Measurements from ENCODE around the gene ZNF264.

Gene ZNF264

GRCh38 chr19:57191141-57192076 is at the start of gene ZNF264:
Gene ZNF264, plus strand, starts transcription at chr19:57191500. Its CDS starts 414 bp downstream, at chr19:57191914.
- in situ Hi-C loops (cut with HindIII; ENCODE audit: low sequenced_read_pairs): no loop called here
- no peak for TF ChIP-seq CTCF (IDR thresholded peaks at IDR 0.05; ENCODE audit: low read depth, low read length, missing control alignments)
- H3K4me3 ChIP-seq (ENCODE audit: low read depth, low read length): peak within 1 kb of the TSS; percentile 93
- peak; percentile 73 for DNase-seq (ENCODE audit: low read depth)

GRCh38 chr19:57141699-57142098 is 49.6 kb upstream of the ZNF264 start:
- no peak overlapping the region for H3K4me3 ChIP-seq (ENCODE audit: low read depth, low read length)
- no peak for TF ChIP-seq CTCF (IDR thresholded peaks at IDR 0.05; ENCODE audit: low read depth, low read length, missing control alignments)
- DNase-seq (ENCODE audit: low read depth): no peak
- in situ Hi-C loops (cut with HindIII; ENCODE audit: low sequenced_read_pairs): no loop called here

- no peak for DNase-seq (ENCODE audit: low read depth)
- in situ Hi-C loops (cut with HindIII; ENCODE audit: low sequenced_read_pairs): no loop called here
- TF ChIP-seq CTCF (IDR thresholded peaks at IDR 0.05; ENCODE audit: low read depth, low read length, missing control alignments): no peak
Measured at GRCh38 chr19:57152921-57153320, 38.4 kb upstream of the ZNF264 start.

GRCh38 chr19:57161985-57162539 is 29.2 kb upstream of the ZNF264 start:
- in situ Hi-C loops (cut with HindIII; ENCODE audit: low sequenced_read_pairs): no loop called here
- H3K4me3 ChIP-seq (ENCODE audit: low read depth, low read length): no peak overlapping the region
- TF ChIP-seq CTCF (IDR thresholded peaks at IDR 0.05; ENCODE audit: low read depth, low read length, missing control alignments): no peak
- no peak for DNase-seq (ENCODE audit: low read depth)

More at GRCh38 chr19:57152921-57153320, 38.4 kb upstream of the ZNF264 start:
- no peak overlapping the region for H3K4me3 ChIP-seq (ENCODE audit: low read depth, low read length)

- no peak overlapping the region for H3K4me3 ChIP-seq (ENCODE audit: low read depth, low read length)
- no peak for TF ChIP-seq CTCF (IDR thresholded peaks at IDR 0.05; ENCODE audit: low read depth, low read length, missing control alignments)
- in situ Hi-C loops (cut with HindIII; ENCODE audit: low sequenced_read_pairs): no loop called here
- DNase-seq (ENCODE audit: low read depth): no peak
Measured at GRCh38 chr19:57165846-57166245, 25.5 kb upstream of the ZNF264 start.

DNA sequence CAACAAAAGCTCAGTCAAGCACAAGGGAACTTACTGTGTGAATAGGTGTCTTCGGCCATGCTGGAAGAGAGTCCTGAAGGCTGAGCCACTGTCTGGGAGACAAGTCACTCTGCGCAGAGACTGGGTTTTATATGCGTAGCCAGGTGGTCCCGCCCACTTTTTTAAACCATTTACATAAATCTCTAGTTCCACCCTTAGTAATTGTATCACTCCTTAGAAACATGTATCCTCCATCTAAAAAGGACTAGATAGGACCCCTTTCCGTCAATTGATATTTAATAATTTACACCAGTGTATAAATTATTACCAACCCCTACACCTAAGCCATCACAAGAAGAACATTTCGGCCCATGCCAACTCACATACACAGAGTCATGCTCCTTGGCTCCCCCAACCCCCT is 23.9 kb upstream of the ZNF264 start, which contains the start of gene DUXA:
TSS of gene DUXA (minus strand) at position 101 of the 400 bp plus-strand sequence. CDS start at position 59, 42 bp downstream.
- H3K4me3 ChIP-seq (ENCODE audit: low read depth, low read length): no peak within 1 kb of the TSS
- no peak for TF ChIP-seq CTCF (IDR thresholded peaks at IDR 0.05; ENCODE audit: low read depth, low read length, missing control alignments)
- in situ Hi-C loops (cut with HindIII; ENCODE audit: low sequenced_read_pairs): no loop called here
- DNase-seq (ENCODE audit: low read depth): no peak

Data from astrocyte of the cerebellum (primary cell).